HG03159 (cell line): ENCODE measurements around the gene SERPINB4.

Source experiments
- ATAC-seq: cut with Tn5 transposase; IDR thresholded peaks from one replicate; pipeline ENCODE4 v1.9.1; 2021; ENCODE audit warnings: mild to moderate bottlenecking, moderate library complexity; ENCODE audit not compliant: unreplicated experiment

SERPINB4 gene

GRCh38 chr18:63637703-63638102 lies 6.4 kb downstream of the SERPINB4 start:
- ATAC-seq, result no peak

GRCh38 chr18:63627819-63628218 lies 16.2 kb downstream of the SERPINB4 start:
- no peak for ATAC-seq

GRCh38 chr18:63626431-63626830 lies 17.6 kb downstream of the SERPINB4 start:
- no peak for ATAC-seq

- ATAC-seq, result no peak
These were observed 19.2 kb downstream of the SERPINB4 start for GRCh38 chr18:63624863-63625262.

- no peak for ATAC-seq
These were observed 24.4 kb downstream of the SERPINB4 start for GRCh38 chr18:63619661-63620060.

GRCh38 chr18:63617915-63618234 lies 26.2 kb downstream of the SERPINB4 start:
- ATAC-seq, result no peak

- ATAC-seq, result peak; percentile 84
These were observed 26.8 kb downstream of the SERPINB4 start for GRCh38 chr18:63617049-63617914.

GRCh38 chr18:63613420-63613819 lies 30.6 kb downstream of the SERPINB4 start:
- no peak for ATAC-seq

- ATAC-seq, result no peak
These were observed 37.5 kb downstream of the SERPINB4 start for GRCh38 chr18:63606526-63606925.

- no peak for ATAC-seq
These were observed 39.1 kb downstream of the SERPINB4 start for GRCh38 chr18:63604791-63605567.

GRCh38 chr18:63603772-63604171 lies 40.3 kb downstream of the SERPINB4 start:
- ATAC-seq, result peak; percentile 96

- no peak for ATAC-seq
These were observed 40.7 kb downstream of the SERPINB4 start for GRCh38 chr18:63603355-63603754.

GRCh38 chr18:63596964-63597363 lies 47.1 kb downstream of the SERPINB4 start:
- no peak for ATAC-seq

GRCh38 chr18:63592471-63592870 lies 51.6 kb downstream of the SERPINB4 start:
- no peak for ATAC-seq

GRCh38 chr18:63591725-63592124 lies 52.3 kb downstream of the SERPINB4 start:
- no peak for ATAC-seq

- ATAC-seq, result no peak
These were observed 52.9 kb downstream of the SERPINB4 start for GRCh38 chr18:63590966-63591695.

- ATAC-seq, result no peak
These were observed 53.7 kb downstream of the SERPINB4 start for GRCh38 chr18:63590373-63590772.

GRCh38 chr18:63588909-63589308 lies 55.1 kb downstream of the SERPINB4 start:
- ATAC-seq, result no peak
